ENCODE data around the gene ITGB8.
A peak's percentile ranks its signal among the peaks of the same experiment; 100 is the strongest.

The ITGB8 gene

GRCh38 chr7:20393021-20393610 lies 62.4 kb downstream of the ITGB8 start:
- Mint-ChIP-seq H3K36me3 (ENCODE audit: low read depth) (peaks cover 59% of the 10 kb centered on the region), H3K27me3 (ENCODE audit: low read depth) (peaks cover 3% of the 10 kb centered on the region), H3K4me3 (peak overlapping the region in 1 of 3 experiments; percentile 15), H3K27ac (peak overlapping the region; percentile 72 to 88 (median 77)), H3K9me3 (no peaks in the 10 kb centered on the region), H3K4me1 (peaks cover 2% of the 10 kb centered on the region)
- no peak for TF ChIP-seq CTCF (IDR thresholded peaks at IDR 0.05; ENCODE audit: unreplicated experiment in 3 of 3)

GRCh38 chr7:20393616-20394015 lies 62.9 kb downstream of the ITGB8 start:
- TF ChIP-seq CTCF (IDR thresholded peaks at IDR 0.05; ENCODE audit: unreplicated experiment in 3 of 3) = no peak
- H3K4me3 Mint-ChIP-seq = peak overlapping the region in 1 of 3 experiments; percentile 7
- no peaks in the 10 kb centered on the region for H3K9me3 Mint-ChIP-seq
- H3K4me1 Mint-ChIP-seq = no peaks in the 10 kb centered on the region
- peaks cover 57% of the 10 kb centered on the region for H3K36me3 Mint-ChIP-seq (ENCODE audit: low read depth)
- H3K27ac Mint-ChIP-seq = peak overlapping the region; percentile 72 to 88 (median 77)
- peaks cover 3% of the 10 kb centered on the region for H3K27me3 Mint-ChIP-seq (ENCODE audit: low read depth)

- Mint-ChIP-seq H3K27ac (peak overlapping the region in 1 of 3 experiments; percentile 41), H3K4me1 (no peaks in the 10 kb centered on the region), H3K36me3 (ENCODE audit: low read depth) (peaks cover 61% of the 10 kb centered on the region), H3K9me3 (no peaks in the 10 kb centered on the region), H3K27me3 (ENCODE audit: low read depth) (peaks cover 3% of the 10 kb centered on the region), H3K4me3 (no peak overlapping the region)
- TF ChIP-seq CTCF (IDR thresholded peaks at IDR 0.05; ENCODE audit: unreplicated experiment in 3 of 3) = no peak
Measured at GRCh38 chr7:20394284-20394683, 63.6 kb downstream of the ITGB8 start.

GRCh38 chr7:20395104-20395503 lies 64.4 kb downstream of the ITGB8 start:
- TF ChIP-seq CTCF (IDR thresholded peaks at IDR 0.05; ENCODE audit: unreplicated experiment in 3 of 3) = no peak
- Mint-ChIP-seq H3K27me3 (ENCODE audit: low read depth) (peaks cover 3% of the 10 kb centered on the region), H3K9me3 (no peaks in the 10 kb centered on the region), H3K4me1 (no peaks in the 10 kb centered on the region), H3K27ac (no peak overlapping the region), H3K4me3 (no peak overlapping the region), H3K36me3 (ENCODE audit: low read depth) (peaks cover 61% of the 10 kb centered on the region)

DNA sequence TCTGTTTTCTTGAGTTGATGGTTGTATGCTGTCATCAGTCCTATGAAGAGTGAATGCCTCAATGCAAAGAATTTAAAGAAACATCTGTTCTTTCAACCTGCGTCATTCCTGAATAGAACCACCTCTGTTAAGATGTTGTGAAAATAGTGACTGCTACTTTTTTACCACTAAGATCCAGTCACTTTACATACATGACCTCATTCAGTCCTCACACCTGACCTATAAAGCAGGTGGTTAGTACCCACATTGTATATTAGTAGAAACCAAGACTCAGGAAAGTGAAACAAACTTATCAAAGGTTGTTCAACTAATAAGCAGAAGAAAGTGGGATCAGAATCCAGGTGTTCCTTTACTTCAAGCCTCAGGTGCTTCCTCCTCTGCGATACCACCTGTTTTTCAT lies 64.8 kb downstream of the ITGB8 start:
- no peak overlapping the region for H3K27ac Mint-ChIP-seq

More for the DNA sequence above, 64.8 kb downstream of the ITGB8 start:
- Mint-ChIP-seq H3K4me3 (no peak overlapping the region), H3K27me3 (ENCODE audit: low read depth) (peaks cover 3% of the 10 kb centered on the region), H3K9me3 (no peaks in the 10 kb centered on the region), H3K4me1 (no peaks in the 10 kb centered on the region), H3K36me3 (ENCODE audit: low read depth) (peaks cover 61% of the 10 kb centered on the region)
- no peak for TF ChIP-seq CTCF (IDR thresholded peaks at IDR 0.05; ENCODE audit: unreplicated experiment in 3 of 3)
